ENCODE results near the gene AUTS2. TPM values are rescaled to one million over a fixed set of nuclear protein-coding genes. Genes with fewer than 3 reads are reported as not detected.
"Not testable (repeated sequence)": the region's sequence is repeated elsewhere in the genome, so short reads cannot be mapped to it uniquely, and the experiment has no call there.

Gene AUTS2
- total RNA-seq, 1 experiment from 2014 or later: 50.0 TPM

GRCh38 chr7:70356787-70357328 is 758.6 kb downstream of the AUTS2 start (continued):
- TF ChIP-seq, protein P1, sequence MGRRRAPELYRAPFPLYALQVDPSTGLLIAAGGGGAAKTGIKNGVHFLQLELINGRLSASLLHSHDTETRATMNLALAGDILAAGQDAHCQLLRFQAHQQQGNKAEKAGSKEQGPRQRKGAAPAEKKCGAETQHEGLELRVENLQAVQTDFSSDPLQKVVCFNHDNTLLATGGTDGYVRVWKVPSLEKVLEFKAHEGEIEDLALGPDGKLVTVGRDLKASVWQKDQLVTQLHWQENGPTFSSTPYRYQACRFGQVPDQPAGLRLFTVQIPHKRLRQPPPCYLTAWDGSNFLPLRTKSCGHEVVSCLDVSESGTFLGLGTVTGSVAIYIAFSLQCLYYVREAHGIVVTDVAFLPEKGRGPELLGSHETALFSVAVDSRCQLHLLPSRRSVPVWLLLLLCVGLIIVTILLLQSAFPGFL (CRISPR knock-in tag; IDR thresholded peaks at IDR 0.05; ENCODE audit: borderline replicate concordance): no peak

GRCh38 chr7:70360557-70360956 is 762.3 kb downstream of the AUTS2 start:
- TF ChIP-seq IRF1 (CRISPR knock-in tag; IDR thresholded peaks at IDR 0.05) (no peak), NFE2L1 (CRISPR knock-in tag; IDR thresholded peaks at IDR 0.05) (no peak), TCF7 (CRISPR knock-in tag; IDR thresholded peaks at IDR 0.05; ENCODE audit: low read depth) (no peak), NR1H2 (CRISPR knock-in tag; IDR thresholded peaks at IDR 0.05) (no peak), ZNF263 (CRISPR knock-in tag; IDR thresholded peaks at IDR 0.05; ENCODE audit: low read depth) (no peak), GRHL2 (CRISPR knock-in tag; IDR thresholded peaks at IDR 0.05; ENCODE audit: insufficient replicate concordance, severe bottlenecking) (no peak), ETV6 (CRISPR knock-in tag; IDR thresholded peaks at IDR 0.05) (no peak), CBFB (CRISPR knock-in tag; IDR thresholded peaks at IDR 0.05; ENCODE audit: low read depth) (no peak)
- TF ChIP-seq, protein P2, sequence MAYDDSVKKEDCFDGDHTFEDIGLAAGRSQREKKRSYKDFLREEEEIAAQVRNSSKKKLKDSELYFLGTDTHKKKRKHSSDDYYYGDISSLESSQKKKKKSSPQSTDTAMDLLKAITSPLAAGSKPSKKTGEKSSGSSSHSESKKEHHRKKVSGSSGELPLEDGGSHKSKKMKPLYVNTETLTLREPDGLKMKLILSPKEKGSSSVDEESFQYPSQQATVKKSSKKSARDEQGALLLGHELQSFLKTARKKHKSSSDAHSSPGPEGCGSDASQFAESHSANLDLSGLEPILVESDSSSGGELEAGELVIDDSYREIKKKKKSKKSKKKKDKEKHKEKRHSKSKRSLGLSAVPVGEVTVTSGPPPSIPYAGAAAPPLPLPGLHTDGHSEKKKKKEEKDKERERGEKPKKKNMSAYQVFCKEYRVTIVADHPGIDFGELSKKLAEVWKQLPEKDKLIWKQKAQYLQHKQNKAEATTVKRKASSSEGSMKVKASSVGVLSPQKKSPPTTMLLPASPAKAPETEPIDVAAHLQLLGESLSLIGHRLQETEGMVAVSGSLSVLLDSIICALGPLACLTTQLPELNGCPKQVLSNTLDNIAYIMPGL (CRISPR knock-in tag; IDR thresholded peaks at IDR 0.05): no peak

GRCh38 chr7:70361821-70362220 is 763.5 kb downstream of the AUTS2 start:
- CTCF ChIA-PET: no interaction called here
- TF ChIP-seq ZNF138 (CRISPR knock-in tag; conservative IDR thresholded peaks at IDR 0.05) (no peak), ATF1 (CRISPR knock-in tag; IDR thresholded peaks at IDR 0.05) (no peak), JUN (CRISPR knock-in tag; IDR thresholded peaks at IDR 0.05) (no peak), PRRX2 (CRISPR knock-in tag; IDR thresholded peaks at IDR 0.05) (no peak), RELA (CRISPR knock-in tag; IDR thresholded peaks at IDR 0.05; ENCODE audit: borderline replicate concordance) (no peak), CBFB (CRISPR knock-in tag; IDR thresholded peaks at IDR 0.05; ENCODE audit: low read depth) (no peak), IRF2 (CRISPR knock-in tag; IDR thresholded peaks at IDR 0.05; ENCODE audit: borderline replicate concordance, low read depth) (no peak)
- TF ChIP-seq, protein P3, sequence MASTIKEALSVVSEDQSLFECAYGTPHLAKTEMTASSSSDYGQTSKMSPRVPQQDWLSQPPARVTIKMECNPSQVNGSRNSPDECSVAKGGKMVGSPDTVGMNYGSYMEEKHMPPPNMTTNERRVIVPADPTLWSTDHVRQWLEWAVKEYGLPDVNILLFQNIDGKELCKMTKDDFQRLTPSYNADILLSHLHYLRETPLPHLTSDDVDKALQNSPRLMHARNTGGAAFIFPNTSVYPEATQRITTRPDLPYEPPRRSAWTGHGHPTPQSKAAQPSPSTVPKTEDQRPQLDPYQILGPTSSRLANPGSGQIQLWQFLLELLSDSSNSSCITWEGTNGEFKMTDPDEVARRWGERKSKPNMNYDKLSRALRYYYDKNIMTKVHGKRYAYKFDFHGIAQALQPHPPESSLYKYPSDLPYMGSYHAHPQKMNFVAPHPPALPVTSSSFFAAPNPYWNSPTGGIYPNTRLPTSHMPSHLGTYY (CRISPR knock-in tag; IDR thresholded peaks at IDR 0.05): no peak
- DNase-seq (ENCODE audit: low spot score) (no peak), ATAC-seq (no peak)
- H3K4me3 Mint-ChIP-seq: no peak overlapping the region
- no peak overlapping the region for H3K27ac Mint-ChIP-seq
- POLR2A ChIA-PET: no interaction called here
- H3K9me3 Mint-ChIP-seq: no peaks in the 10 kb centered on the region
- H3K27me3 Mint-ChIP-seq (ENCODE audit: low read depth): no peaks in the 10 kb centered on the region
- H3K4me1 Mint-ChIP-seq: no peaks in the 10 kb centered on the region
- no peaks in the 10 kb centered on the region for H3K36me3 Mint-ChIP-seq

More at GRCh38 chr7:70360557-70360956, 762.3 kb downstream of the AUTS2 start:
- Mint-ChIP-seq H3K36me3 (no peaks in the 10 kb centered on the region), H3K4me1 (peaks cover 10% of the 10 kb centered on the region), H3K27me3 (ENCODE audit: low read depth) (no peaks in the 10 kb centered on the region; the same call in 1 of the 2 replicates), H3K9me3 (no peaks in the 10 kb centered on the region), H3K4me3 (no peak overlapping the region), H3K27ac (no peak overlapping the region)
- DNase-seq (ENCODE audit: low spot score): no peak
- POLR2A ChIA-PET: no interaction called here
- CTCF ChIA-PET: no interaction called here
- ATAC-seq: no peak

DNA sequence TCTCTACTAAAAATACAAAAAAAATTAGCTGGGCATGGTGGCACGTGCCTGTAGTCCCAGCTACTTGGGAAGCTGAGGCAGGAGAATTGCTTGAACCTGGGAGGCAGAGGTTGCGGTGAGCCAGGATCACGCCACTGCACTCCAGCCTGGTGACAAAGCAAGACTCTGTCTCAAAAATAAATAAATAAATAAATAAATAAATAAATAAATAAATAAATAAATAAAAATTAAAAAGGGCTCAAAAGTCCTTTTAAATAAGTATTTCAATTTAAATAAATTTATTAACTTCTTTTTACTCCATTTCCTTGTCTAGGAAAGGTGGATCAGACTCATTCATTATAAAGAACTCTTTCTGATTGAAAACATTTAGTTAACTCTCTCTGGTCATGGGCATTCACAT is 766.1 kb downstream of the AUTS2 start:
- H3K27me3 Mint-ChIP-seq (ENCODE audit: low read depth); H3K9me3 Mint-ChIP-seq; H3K27ac Mint-ChIP-seq; DNase-seq (ENCODE audit: low spot score); H3K4me3 Mint-ChIP-seq; ATAC-seq; H3K36me3 Mint-ChIP-seq; H3K4me1 Mint-ChIP-seq; CTCF ChIA-PET; POLR2A ChIA-PET: not testable (repeated sequence)
- peak; percentile 37; the same call in 1 of the 2 replicates for TF ChIP-seq HMGA2 (CRISPR knock-in tag; IDR thresholded peaks at IDR 0.05)
